EH (cell line): ENCODE results near the gene CTCFL.
"Not testable (repeated sequence)": the region's sequence is repeated elsewhere in the genome, so short reads cannot be mapped to it uniquely, and the experiment has no call there.

Experiments
- DNase-seq: peaks from one replicate; pipeline ENCODE4 v3.0.0-alpha.2; 2015; ENCODE audit warnings: low read depth

Gene CTCFL

DNA sequence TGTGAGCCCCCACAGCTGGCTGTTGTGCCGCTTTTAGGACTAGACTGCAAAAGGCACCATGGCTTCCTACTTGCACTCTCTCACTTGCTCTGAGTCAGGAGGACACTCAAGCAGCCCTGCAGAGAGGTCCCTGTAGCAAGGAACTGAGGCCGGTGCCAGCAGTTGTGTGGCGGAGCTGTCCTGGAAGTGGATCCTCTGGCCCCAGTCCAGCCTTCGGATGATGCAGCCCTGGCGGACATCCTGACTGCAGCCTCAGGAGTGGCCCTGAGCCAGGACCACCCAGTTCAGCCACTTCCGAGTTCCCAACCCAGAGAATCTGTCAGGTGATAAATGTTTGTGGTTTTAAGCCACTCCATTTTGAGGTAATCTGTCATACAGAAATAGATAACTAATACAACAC is 17.5 kb downstream of the CTCFL start:
- peak; percentile 48 for DNase-seq

- no peak for DNase-seq
Measured at GRCh38 chr20:57505979-57506378, 19.0 kb downstream of the CTCFL start.

- no peak for DNase-seq
Measured at GRCh38 chr20:57504411-57504810, 20.5 kb downstream of the CTCFL start.

- DNase-seq: no peak
Measured at GRCh38 chr20:57503035-57503658, 21.8 kb downstream of the CTCFL start.

DNA sequence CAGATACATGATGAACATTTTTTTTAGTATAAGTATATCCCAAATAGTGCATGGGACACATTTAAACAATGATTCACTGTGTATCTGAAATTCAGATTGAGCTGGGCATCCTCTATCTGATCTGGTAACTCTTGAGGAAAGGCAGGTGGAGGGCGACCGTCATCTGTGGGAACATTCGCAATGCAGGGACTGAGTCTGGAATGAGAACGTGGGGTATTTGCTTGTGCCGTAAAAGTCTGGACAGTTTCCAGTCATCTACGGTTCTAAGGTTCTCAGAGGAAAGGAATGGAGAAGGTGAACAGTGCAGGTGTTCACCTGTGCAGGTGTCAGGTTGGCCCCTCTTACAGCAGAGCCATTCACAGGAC is 22.6 kb downstream of the CTCFL start:
- DNase-seq: no peak

- peak; percentile 87 for DNase-seq
Measured at GRCh38 chr20:57501461-57502335, 23.2 kb downstream of the CTCFL start.

- peak; percentile 15 for DNase-seq
Measured at GRCh38 chr20:57500962-57501361, 24.0 kb downstream of the CTCFL start.

DNA sequence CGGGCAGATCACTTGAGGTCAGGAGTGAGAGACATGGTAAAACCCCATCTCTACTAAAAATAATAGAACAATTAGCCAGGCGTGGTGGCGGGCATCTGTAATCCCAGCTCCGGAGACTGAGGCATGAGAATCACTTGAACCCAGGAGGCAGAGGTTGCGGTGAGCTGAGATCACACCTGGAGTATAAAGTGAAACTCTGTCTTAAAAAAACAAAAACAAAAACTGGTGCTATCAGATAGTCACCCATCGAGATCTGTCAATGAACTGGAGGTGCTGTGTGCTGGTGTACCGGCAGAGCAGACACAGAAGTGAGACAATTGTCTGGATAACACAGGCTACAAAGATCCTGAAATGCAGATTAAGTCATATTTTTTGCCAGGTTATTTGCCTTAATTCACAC is 24.7 kb downstream of the CTCFL start:
- no peak for DNase-seq

GRCh38 chr20:57499676-57500075 is 25.3 kb downstream of the CTCFL start:
- DNase-seq: no peak

DNA sequence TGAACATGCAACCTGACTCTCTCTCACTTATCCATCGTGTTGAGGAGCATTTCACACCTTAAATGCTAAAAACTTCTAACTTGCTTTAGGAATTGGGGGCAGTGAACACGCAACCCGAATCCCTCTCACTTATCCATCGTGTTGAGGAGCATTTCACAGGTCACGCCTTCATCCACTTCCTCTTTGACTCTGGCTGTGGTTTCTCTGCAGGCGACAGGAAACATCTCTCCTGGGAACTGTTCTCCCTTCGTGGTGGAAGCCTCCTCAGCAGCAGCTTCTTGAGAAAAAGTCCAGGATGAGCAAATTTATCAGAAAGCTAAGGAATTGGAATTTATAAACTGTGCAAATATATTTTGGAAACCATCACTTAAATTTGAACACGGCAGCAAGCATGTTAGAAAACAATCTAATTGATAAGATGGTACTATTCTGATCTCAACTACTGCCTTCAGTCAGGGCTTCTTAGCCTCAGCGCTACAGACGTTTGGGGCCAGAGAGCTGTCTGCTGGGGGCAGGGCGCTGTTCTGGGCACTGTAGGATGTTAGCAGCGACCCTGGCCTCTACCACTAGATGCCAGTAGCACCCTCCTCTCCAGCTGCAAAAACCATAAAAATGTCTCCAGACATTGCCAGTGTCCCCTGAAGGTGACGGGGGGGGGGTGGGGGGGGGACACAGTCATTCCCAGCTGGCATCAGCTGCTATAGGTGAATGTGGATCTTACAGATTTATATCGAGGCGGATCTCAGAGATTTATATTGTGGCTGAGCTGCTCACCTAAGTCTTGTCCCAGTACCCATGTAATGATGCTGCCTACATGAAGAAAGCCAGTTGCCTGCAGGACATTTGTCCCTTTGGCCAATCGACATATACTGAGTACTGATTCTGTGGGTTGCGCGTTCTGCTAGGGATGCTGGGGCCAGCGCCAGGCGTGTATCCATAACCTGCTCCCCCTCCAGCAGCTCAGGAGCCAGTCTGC is 26.2 kb downstream of the CTCFL start:
- peak; percentile 61 for DNase-seq

- no peak for DNase-seq
Measured at GRCh38 chr20:57496592-57496991, 28.3 kb downstream of the CTCFL start.

- no peak for DNase-seq
Measured at GRCh38 chr20:57495978-57496377, 29.0 kb downstream of the CTCFL start.

- DNase-seq: no peak
Measured at GRCh38 chr20:57493091-57493615, 31.8 kb downstream of the CTCFL start.

DNA sequence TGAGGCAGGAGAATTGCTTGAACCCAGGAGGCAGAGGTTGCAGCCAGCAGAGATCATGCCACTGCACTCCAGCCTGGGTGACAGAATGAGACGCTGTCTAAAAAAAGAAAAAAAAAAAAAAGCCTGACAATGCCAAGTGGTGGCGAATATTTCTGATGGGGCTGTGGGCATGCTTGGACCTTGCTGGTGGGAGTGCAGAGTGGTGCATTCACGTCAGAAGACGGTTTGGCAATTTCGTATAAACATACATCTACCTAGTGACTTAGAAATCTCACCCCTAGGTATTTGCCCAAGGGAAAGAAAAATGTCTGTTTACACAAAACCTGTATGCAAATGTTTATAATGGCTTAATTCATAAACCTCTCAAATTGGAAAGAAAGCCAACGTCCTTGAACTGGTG is 33.6 kb downstream of the CTCFL start:
- DNase-seq: no peak

DNA sequence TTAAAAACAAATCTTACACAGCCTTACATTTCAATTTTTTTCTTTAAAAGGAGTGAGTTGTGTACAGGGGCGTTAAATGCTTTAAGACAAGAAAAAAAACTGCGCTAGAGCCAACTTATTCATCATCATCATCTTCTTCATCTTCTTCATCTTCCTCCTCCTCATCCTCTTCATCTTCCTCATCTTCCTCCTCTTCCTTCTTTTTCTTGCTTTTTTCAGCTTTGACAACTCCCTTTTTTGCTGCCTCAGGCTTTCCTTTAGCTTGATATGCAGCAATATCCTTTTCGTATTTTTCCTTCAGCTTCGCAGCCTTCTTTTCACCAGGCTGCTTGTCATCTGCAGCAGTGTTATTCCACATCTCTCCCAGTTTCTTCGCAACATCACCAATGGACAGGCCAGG is 36.7 kb downstream of the CTCFL start:
- not testable (repeated sequence) for DNase-seq

GRCh38 chr20:57485770-57486169 is 39.2 kb downstream of the CTCFL start:
- DNase-seq: no peak

GRCh38 chr20:57484772-57485171 is 40.2 kb downstream of the CTCFL start:
- DNase-seq: no peak

DNA sequence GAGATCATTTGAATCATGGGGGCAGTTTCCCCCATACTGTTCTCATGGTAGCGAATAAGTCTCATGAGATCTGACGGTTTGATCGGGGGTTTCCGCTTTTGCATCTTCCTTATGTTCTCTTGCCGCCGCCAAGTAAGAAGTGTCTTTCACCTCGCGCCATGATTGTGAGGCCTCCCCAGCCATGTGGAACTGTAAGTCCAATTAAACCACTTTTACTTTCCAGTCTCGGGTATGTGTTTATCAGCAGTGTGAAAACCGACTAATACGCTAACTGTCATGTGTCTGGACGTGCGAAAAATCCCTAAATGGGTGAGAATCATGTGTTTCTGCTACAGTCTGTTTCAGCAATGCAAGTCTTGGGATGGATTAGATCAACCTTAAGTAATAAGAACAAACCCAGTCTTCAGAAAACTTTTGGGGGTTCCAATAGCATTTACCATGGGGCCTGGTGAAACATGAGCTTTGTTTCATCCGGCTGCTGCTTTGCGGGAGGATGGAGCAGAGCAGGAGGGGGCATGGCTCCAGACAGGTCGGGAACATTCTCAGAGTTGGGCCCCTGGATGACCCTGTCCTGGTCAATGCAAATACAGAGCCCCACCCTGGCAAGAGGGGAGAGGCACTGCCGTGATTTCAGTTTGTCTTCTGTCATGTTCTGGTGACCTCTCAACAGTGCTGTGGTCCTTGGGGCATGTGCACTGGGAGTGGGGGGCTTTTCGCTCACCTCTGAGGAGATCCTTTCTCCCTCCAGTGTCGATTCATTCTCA is 41.5 kb downstream of the CTCFL start:
- DNase-seq: no peak

- DNase-seq: no peak
Measured at GRCh38 chr20:57482796-57483195, 42.1 kb downstream of the CTCFL start.

GRCh38 chr20:57482148-57482547 is 42.8 kb downstream of the CTCFL start:
- no peak for DNase-seq

DNA sequence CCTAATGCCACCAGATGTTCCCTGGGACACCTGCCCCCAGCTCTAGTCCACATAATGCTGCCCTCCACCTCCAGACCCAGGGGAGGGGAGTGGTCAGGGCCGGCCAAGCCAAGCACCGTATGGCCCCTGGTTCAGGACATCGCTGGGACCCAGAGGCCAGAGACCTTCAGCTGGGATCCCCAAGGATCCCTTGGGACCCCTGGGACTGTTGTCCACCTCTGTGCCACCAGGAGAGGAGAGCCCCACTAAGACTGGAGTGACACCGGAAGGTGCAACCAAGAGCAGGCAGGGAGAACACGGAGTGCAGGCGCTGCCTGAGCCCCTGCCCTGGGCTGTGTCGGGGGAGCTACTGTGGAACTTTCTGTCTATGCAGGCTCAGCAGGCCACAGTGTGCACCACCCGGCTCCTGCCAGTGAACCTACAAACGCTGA is 43.6 kb downstream of the CTCFL start:
- no peak for DNase-seq
